ENCODE measurements around the gene SDC3.

Gene SDC3

GRCh38 chr1:30822006-30822405, 86.6 kb downstream of the SDC3 start:
- TF ChIP-seq SIN3A (IDR thresholded peaks at IDR 0.05; ENCODE audit: borderline replicate concordance, insufficient read depth, low read length): no peak
- TF ChIP-seq FOXP2 (optimal IDR thresholded peaks at IDR 0.05; ENCODE audit: borderline replicate concordance, extremely low read depth, extremely low read length, insufficient read depth): no peak
- no peak for TF ChIP-seq REST (IDR thresholded peaks at IDR 0.05; ENCODE audit: insufficient read depth in 1 of 2, low read depth in 2 of 2, low read length in 2 of 2)
- no peak for TF ChIP-seq POLR2AphosphoS5 (IDR thresholded peaks at IDR 0.05; ENCODE audit: low read depth, low read length)
- no peak for TF ChIP-seq TAF1 (IDR thresholded peaks at IDR 0.05; ENCODE audit: borderline replicate concordance, insufficient read depth, low read length)

- no peak for TF ChIP-seq FOXP2 (optimal IDR thresholded peaks at IDR 0.05; ENCODE audit: borderline replicate concordance, extremely low read depth, extremely low read length, insufficient read depth)
- no peak for TF ChIP-seq SIN3A (IDR thresholded peaks at IDR 0.05; ENCODE audit: borderline replicate concordance, insufficient read depth, low read length)
- no peak for TF ChIP-seq POLR2AphosphoS5 (IDR thresholded peaks at IDR 0.05; ENCODE audit: low read depth, low read length)
- no peak for TF ChIP-seq TAF1 (IDR thresholded peaks at IDR 0.05; ENCODE audit: borderline replicate concordance, insufficient read depth, low read length)
- TF ChIP-seq REST (IDR thresholded peaks at IDR 0.05; ENCODE audit: insufficient read depth in 1 of 2, low read depth in 2 of 2, low read length in 2 of 2): no peak
Observed at GRCh38 chr1:30820299-30820698, 88.3 kb downstream of the SDC3 start.

All from PFSK-1 (cell line).